Smooth muscle cell (in vitro differentiated cells): ENCODE measurements around the gene PDLIM5. TPM values are rescaled to one million over a fixed set of nuclear protein-coding genes. Genes with fewer than 3 reads are reported as not detected.

Experiments
- DNase-seq: peaks from one replicate; lab custom pipeline; 2025; ENCODE audit not compliant: unreplicated experiment; lab: John Stamatoyannopoulos, UW
- H2AFZ ChIP-seq: fragments of 200-600 bp; sonication (generic); 2 replicates; pipeline ENCODE4 v1.6.0; 2016; ENCODE audit warnings: antibody characterized with exemption, low read depth, mild to moderate bottlenecking
- H3F3A ChIP-seq: fragments of 200-600 bp; sonication (generic); 2 replicates; pipeline ENCODE4 v1.6.0; 2017; ENCODE audit warnings: antibody characterized with exemption, low read depth
- H3K27ac ChIP-seq: fragments of 200-600 bp; sonication (generic); 2 replicates; pipeline ENCODE4 v1.5.1; 2016; ENCODE audit warnings: low read depth, mild to moderate bottlenecking
- H3K27me3 ChIP-seq: fragments of 200-600 bp; sonication (generic); 2 replicates; pipeline ENCODE4 v1.6.1; 2016; ENCODE audit warnings: low read depth, mild to moderate bottlenecking
- H3K36me3 ChIP-seq: fragments of 200-600 bp; sonication (generic); 2 replicates; pipeline ENCODE4 v1.5.1; 2016; ENCODE audit warnings: low read depth
- H3K4me1 ChIP-seq: fragments of 200-600 bp; sonication (generic); 2 replicates; pipeline ENCODE4 v1.5.1; 2016; ENCODE audit warnings: low read depth
- H3K4me2 ChIP-seq: fragments of 200-600 bp; sonication (generic); 2 replicates; pipeline ENCODE4 v1.6.0; 2016; ENCODE audit warnings: mild to moderate bottlenecking
- H3K4me3 ChIP-seq: fragments of 200-600 bp; sonication (generic); 2 replicates; pipeline ENCODE4 v1.5.1; 2016; ENCODE audit warnings: mild to moderate bottlenecking
- H3K79me2 ChIP-seq: fragments of 200-600 bp; sonication (generic); 2 replicates; pipeline ENCODE4 v1.6.0; 2016; ENCODE audit warnings: low read depth, mild to moderate bottlenecking
- H3K9ac ChIP-seq: fragments of 200-600 bp; sonication (generic); 2 replicates; pipeline ENCODE4 v1.6.0; 2016; ENCODE audit warnings: low read depth
- H3K9me3 ChIP-seq: fragments of 200-600 bp; sonication (generic); replicated peaks from 2 replicates; pipeline ENCODE4 v1.5.1; 2016; ENCODE audit warnings: low read depth
- H4K20me1 ChIP-seq: fragments of 200-600 bp; sonication (generic); 2 replicates; pipeline ENCODE4 v1.6.0; 2016; ENCODE audit warnings: low read depth
- CTCF ChIP-seq: fragments of 200-600 bp; sonication (generic); IDR thresholded peaks from 2 replicates; pipeline ENCODE4 v1.5.1; 2017; ENCODE audit warnings: borderline replicate concordance, mild to moderate bottlenecking, antibody characterized with exemption; ENCODE audit not compliant: insufficient read depth, poor library complexity, severe bottlenecking
- WGBS: methylation state at CpG from one replicate; pipeline ENCODE4 v1.1.7; 2016; ENCODE audit warnings: low lambda C conversion rate; 5-methylcytosine and 5-hydroxymethylcytosine counted together
- polyA plus RNA-seq: library from polyadenylated mRNA; unstranded; fragments of >200 nt; fragmentation: Nextera tagmentation; extraction: Ambion mirVana; gene quantifications from 2 replicates; pipeline ENCODE4 v1.2.1, GENCODE V29; 2016
- total RNA-seq: library from RNA; depleted of rRNA; stranded (reverse); fragments of >200 nt; gene quantifications from 2 replicates; pipeline ENCODE4 v1.2.3, GENCODE V29; 2014

PDLIM5 gene
- total and polyA plus RNA-seq, 2 experiments from 2014 or later, result 129 to 150 TPM

GRCh38 chr4:94528792-94529451, 77.2 kb downstream of the PDLIM5 start:
- H2AFZ ChIP-seq, result no peak overlapping the region
- H3K9ac ChIP-seq, result no peak overlapping the region
- no peak overlapping the region for H3K4me3 ChIP-seq
- peaks cover 13% of the 10 kb centered on the region for H3K4me1 ChIP-seq
- H3K4me2 ChIP-seq, result no peak overlapping the region
- no peak for TF ChIP-seq CTCF
- H4K20me1 ChIP-seq, result peaks cover 3% of the 10 kb centered on the region
- 77% methylated on average over 8 of the region's 8 CpGs for WGBS
- no peak for DNase-seq
- H3K27ac ChIP-seq, result no peak overlapping the region
- H3F3A ChIP-seq, result peaks cover 29% of the 10 kb centered on the region
- no peaks in the 10 kb centered on the region for H3K27me3 ChIP-seq
- no peaks in the 10 kb centered on the region for H3K9me3 ChIP-seq
- peaks cover 70% of the 10 kb centered on the region for H3K79me2 ChIP-seq
- no peaks in the 10 kb centered on the region for H3K36me3 ChIP-seq

GRCh38 chr4:94530073-94530472, 78.3 kb downstream of the PDLIM5 start:
- DNase-seq, result no peak
- Histone ChIP-seq H4K20me1 (peaks cover 3% of the 10 kb centered on the region), H3K9ac (no peak overlapping the region), H2AFZ (no peak overlapping the region), H3F3A (peaks cover 26% of the 10 kb centered on the region), H3K27ac (no peak overlapping the region), H3K4me1 (peaks cover 24% of the 10 kb centered on the region), H3K4me3 (no peak overlapping the region), H3K27me3 (no peaks in the 10 kb centered on the region), H3K4me2 (no peak overlapping the region), H3K79me2 (peaks cover 77% of the 10 kb centered on the region), H3K36me3 (no peaks in the 10 kb centered on the region), H3K9me3 (no peaks in the 10 kb centered on the region)
- TF ChIP-seq CTCF, result no peak

- Histone ChIP-seq H3K9me3 (no peaks in the 10 kb centered on the region), H3K4me1 (peaks cover 38% of the 10 kb centered on the region), H3K27ac (peak overlapping the region; percentile 83), H3K4me2 (no peak overlapping the region), H4K20me1 (peaks cover 3% of the 10 kb centered on the region), H2AFZ (no peak overlapping the region), H3K9ac (no peak overlapping the region), H3K4me3 (no peak overlapping the region), H3K79me2 (peaks cover 92% of the 10 kb centered on the region), H3K36me3 (no peaks in the 10 kb centered on the region), H3F3A (peaks cover 25% of the 10 kb centered on the region), H3K27me3 (no peaks in the 10 kb centered on the region)
- DNase-seq, result no peak
- WGBS, result 63% methylated on average over 9 of the region's 9 CpGs
- no peak for TF ChIP-seq CTCF
These were observed 80.4 kb downstream of the PDLIM5 start for GRCh38 chr4:94531991-94532789.
